Measurements from ENCODE around the gene PHACTR3. TPM values are rescaled to one million over a fixed set of nuclear protein-coding genes. Genes with fewer than 3 reads are reported as not detected.

The PHACTR3 gene
- total and polyA plus RNA-seq, 2 of the 8 experiments (the other 6 are each of a cell fraction or from before 2014, with no cell fraction given) = 0.05 to 0.13 TPM

DNA sequence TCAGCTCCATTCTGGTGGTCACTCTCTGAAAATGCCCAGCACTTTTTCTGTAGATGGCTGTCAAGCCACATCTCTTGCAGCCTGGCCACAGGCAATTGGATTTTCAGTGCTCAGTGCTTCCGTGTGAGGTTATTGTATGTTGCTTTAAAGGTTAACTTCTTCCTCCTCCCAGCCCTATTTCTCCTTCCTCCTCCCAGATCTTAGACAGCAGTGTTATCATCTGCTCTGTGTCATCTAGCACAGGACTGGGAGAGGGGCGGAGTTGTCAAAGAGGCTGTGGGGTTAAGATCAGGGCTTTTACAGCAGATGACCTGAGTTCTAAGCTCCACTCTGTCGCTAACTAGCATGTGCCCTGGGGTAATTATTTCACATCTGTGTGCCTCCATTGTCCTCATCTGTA lies 129.0 kb downstream of the PHACTR3 start:
- Histone ChIP-seq H3K23ac (ENCODE audit: insufficient read length) (no peak overlapping the region), H3K4me1 (replicated peaks in 1 of 4; ENCODE audit: control insufficient read depth in 3 of 4, insufficient read depth in 4 of 4, low read length in 3 of 4) (no peaks in the 10 kb centered on the region), H3K79me2 (ENCODE audit: control insufficient read depth in 1 of 2, insufficient read depth in 2 of 2, low read length in 2 of 2) (no peaks in the 10 kb centered on the region), H4K8ac (ENCODE audit: extremely low read depth, insufficient read depth, low read length) (no peak overlapping the region), H3K4me2 (ENCODE audit: insufficient read depth in 1 of 2, low read depth in 2 of 2, low read length in 2 of 2) (no peak overlapping the region), H2AFZ (ENCODE audit: low read length) (no peak overlapping the region), H4K20me1 (replicated peaks in 1 of 2; ENCODE audit: control insufficient read depth in 1 of 2, insufficient read depth in 2 of 2, low read length in 2 of 2) (no peaks in the 10 kb centered on the region), H3K56ac (replicated peaks; ENCODE audit: insufficient read length, low read depth, low read length) (no peak overlapping the region), H2AK5ac (ENCODE audit: low read depth, low read length) (no peak overlapping the region), H3K27me3 (replicated peaks in 1 of 4; ENCODE audit: control insufficient read depth in 3 of 4, extremely low read depth in 1 of 4, insufficient read depth in 3 of 4, low read length in 3 of 4) (no peaks in the 10 kb centered on the region), H3K23me2 (ENCODE audit: low read depth, low read length) (no peaks in the 10 kb centered on the region), H3K9ac (replicated peaks in 1 of 4; ENCODE audit: extremely low read depth in 1 of 4, low read depth in 3 of 4, low read length in 3 of 4) (no peak overlapping the region), H4K5ac (ENCODE audit: insufficient read length, low read depth, low read length) (no peak overlapping the region), H3K9me3 (ENCODE audit: insufficient read depth in 2 of 2, low read depth in 1 of 2, low read length in 1 of 2) (peaks cover 96% of the 10 kb centered on the region in 2 experiments), H4K91ac (replicated peaks; ENCODE audit: insufficient read length, low read length) (no peak overlapping the region), H3K79me1 (ENCODE audit: low read depth, low read length) (no peaks in the 10 kb centered on the region), H3K4ac (replicated peaks; ENCODE audit: insufficient read length, low read depth, low read length) (no peak overlapping the region), H2BK15ac (ENCODE audit: low read length) (no peak overlapping the region), H3K4me3 (ENCODE audit: extremely low read depth in 1 of 4, insufficient read depth in 2 of 4, low read depth in 3 of 4, low read length in 4 of 4) (no peak overlapping the region), H2BK20ac (ENCODE audit: low read length) (no peak overlapping the region), H3K14ac (ENCODE audit: insufficient read length) (no peak overlapping the region), H2BK12ac (ENCODE audit: low read depth, low read length) (no peak overlapping the region), H2BK5ac (ENCODE audit: low read depth, low read length) (no peak overlapping the region), H3K36me3 (ENCODE audit: control insufficient read depth in 2 of 4, insufficient read depth in 4 of 4, low read length in 3 of 4) (no peaks in the 10 kb centered on the region), H3K18ac (ENCODE audit: extremely low read depth, low read length) (no peak overlapping the region), H2BK120ac (replicated peaks; ENCODE audit: low read depth, low read length) (no peak overlapping the region), H3K27ac (ENCODE audit: low read depth, low read length) (no peak overlapping the region)
- no peak for DNase-seq (ENCODE audit: low read depth in 1 of 2, low spot score in 2 of 2)
- ChIA-PET CTCF (ENCODE audit: partially characterized antibody) (interaction anchor here (0.9 kb wide), 1 partner anchor 8 kb away, joined by 3 read pairs; no protein-coding TSS in a partner anchor), POLR2A (ENCODE audit: partially characterized antibody) (no interaction called here)
- no peak for FAIRE-seq
- 65% methylated on average over 3 of the region's 3 CpGs; no CpG with 5 or more reads in 1 of the 2 experiments for WGBS, 2 experiments (ENCODE audit: extremely low coverage in 1 of 2, insufficient coverage in 1 of 2, insufficient read length in 1 of 2, insufficient replicate concordance in 2 of 2, low coverage in 1 of 2, low lambda C conversion rate in 2 of 2, missing lambda C conversion rate in 1 of 2)
- TF ChIP-seq BACH1 (IDR thresholded peaks at IDR 0.05; ENCODE audit: low read length) (no peak), BRCA1 (IDR thresholded peaks at IDR 0.05; ENCODE audit: low read depth, low read length) (no peak), GTF2F1 (IDR thresholded peaks at IDR 0.05; ENCODE audit: borderline replicate concordance, low read depth, low read length) (no peak), CEBPB (IDR thresholded peaks at IDR 0.05; ENCODE audit: low read depth, low read length) (no peak), RXRA (IDR thresholded peaks at IDR 0.05; ENCODE audit: insufficient read depth, low read depth, low read length) (no peak)
- TF ChIP-seq, protein P1, sequence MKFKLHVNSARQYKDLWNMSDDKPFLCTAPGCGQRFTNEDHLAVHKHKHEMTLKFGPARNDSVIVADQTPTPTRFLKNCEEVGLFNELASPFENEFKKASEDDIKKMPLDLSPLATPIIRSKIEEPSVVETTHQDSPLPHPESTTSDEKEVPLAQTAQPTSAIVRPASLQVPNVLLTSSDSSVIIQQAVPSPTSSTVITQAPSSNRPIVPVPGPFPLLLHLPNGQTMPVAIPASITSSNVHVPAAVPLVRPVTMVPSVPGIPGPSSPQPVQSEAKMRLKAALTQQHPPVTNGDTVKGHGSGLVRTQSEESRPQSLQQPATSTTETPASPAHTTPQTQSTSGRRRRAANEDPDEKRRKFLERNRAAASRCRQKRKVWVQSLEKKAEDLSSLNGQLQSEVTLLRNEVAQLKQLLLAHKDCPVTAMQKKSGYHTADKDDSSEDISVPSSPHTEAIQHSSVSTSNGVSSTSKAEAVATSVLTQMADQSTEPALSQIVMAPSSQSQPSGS (IDR thresholded peaks at IDR 0.05; ENCODE audit: low read length) = no peak
- TF ChIP-seq, protein P2, sequence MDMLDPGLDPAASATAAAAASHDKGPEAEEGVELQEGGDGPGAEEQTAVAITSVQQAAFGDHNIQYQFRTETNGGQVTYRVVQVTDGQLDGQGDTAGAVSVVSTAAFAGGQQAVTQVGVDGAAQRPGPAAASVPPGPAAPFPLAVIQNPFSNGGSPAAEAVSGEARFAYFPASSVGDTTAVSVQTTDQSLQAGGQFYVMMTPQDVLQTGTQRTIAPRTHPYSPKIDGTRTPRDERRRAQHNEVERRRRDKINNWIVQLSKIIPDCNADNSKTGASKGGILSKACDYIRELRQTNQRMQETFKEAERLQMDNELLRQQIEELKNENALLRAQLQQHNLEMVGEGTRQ (IDR thresholded peaks at IDR 0.05; ENCODE audit: low read length) = no peak
